Bronchial epithelial cell (primary cell): ENCODE results near the gene GPR35. TPM values are rescaled to one million over a fixed set of nuclear protein-coding genes. Genes with fewer than 3 reads are reported as not detected.

ENCODE experiments used
- DNase-seq: peaks from one replicate; pipeline ENCODE4 v3.0.0-alpha.2; 2010; ENCODE audit warnings: low read depth
- FAIRE-seq: peaks from 2 replicates; lab custom pipeline; 2011; peaks lifted over from hg19 to GRCh38; lab: Jason Lieb, UNC
- H3K27me3 ChIP-seq: 2 replicates; pipeline ENCODE4 v1.5.1; 2011; ENCODE audit warnings: low read length; ENCODE audit not compliant: control insufficient read depth, insufficient read depth
- H3K36me3 ChIP-seq: 2 replicates; pipeline ENCODE4 v1.5.1; 2011; ENCODE audit warnings: low read length; ENCODE audit not compliant: control insufficient read depth, insufficient read depth
- H3K4me3 ChIP-seq: 2 replicates; pipeline ENCODE4 v1.5.1; 2011; ENCODE audit warnings: mild to moderate bottlenecking, low read depth, low read length, control low read depth
- CTCF ChIP-seq: IDR thresholded peaks from 2 replicates; pipeline ENCODE4 v1.5.1; 2011; ENCODE audit warnings: mild to moderate bottlenecking, moderate library complexity, low read length, control low read depth, inconsistent platforms; ENCODE audit not compliant: insufficient read depth, severe bottlenecking
- total RNA-seq: library from RNA; depleted of rRNA; stranded (reverse); fragments of >200 nt; gene quantifications from 2 replicates; pipeline ENCODE4 v1.2.1, GENCODE V29; 2014

The GPR35 gene
- total RNA-seq, 1 donor from 2014 or later: 0.26 TPM

- H3K4me3 ChIP-seq: no peak overlapping the region
- TF ChIP-seq CTCF: no peak
- H3K36me3 ChIP-seq: no peaks in the 10 kb centered on the region
- H3K27me3 ChIP-seq: no peaks in the 10 kb centered on the region
- FAIRE-seq (no peak), DNase-seq (no peak)
These were observed 1.4 kb downstream of the GPR35 start for GRCh38 chr2:240626531-240627300.

- no peaks in the 10 kb centered on the region for H3K36me3 ChIP-seq
- DNase-seq (no peak), FAIRE-seq (no peak)
- H3K27me3 ChIP-seq: no peaks in the 10 kb centered on the region
- no peak for TF ChIP-seq CTCF
- H3K4me3 ChIP-seq: no peak overlapping the region
These were observed 2.6 kb downstream of the GPR35 start for GRCh38 chr2:240627736-240628506.

GRCh38 chr2:240628507-240628807, 3.2 kb downstream of the GPR35 start:
- Histone ChIP-seq H3K36me3 (no peaks in the 10 kb centered on the region), H3K4me3 (no peak overlapping the region), H3K27me3 (no peaks in the 10 kb centered on the region)
- TF ChIP-seq CTCF: no peak
- DNase-seq (no peak), FAIRE-seq (no peak)

GRCh38 chr2:240628808-240629618, 3.7 kb downstream of the GPR35 start:
- no peaks in the 10 kb centered on the region for H3K27me3 ChIP-seq
- H3K4me3 ChIP-seq: no peak overlapping the region
- FAIRE-seq (peak; percentile 64), DNase-seq (no peak)
- no peaks in the 10 kb centered on the region for H3K36me3 ChIP-seq
- no peak for TF ChIP-seq CTCF

- no peak for DNase-seq
- no peak for TF ChIP-seq CTCF
- no peak for FAIRE-seq
- H3K27me3 ChIP-seq: no peaks in the 10 kb centered on the region
- H3K36me3 ChIP-seq: no peaks in the 10 kb centered on the region
- H3K4me3 ChIP-seq: no peak overlapping the region
These were observed 4.3 kb downstream of the GPR35 start for GRCh38 chr2:240629619-240629967.
